ENCODE data around the gene PLCG2. TPM values are rescaled to one million over a fixed set of nuclear protein-coding genes. Genes with fewer than 3 reads are reported as not detected.

The PLCG2 gene
- total and polyA plus RNA-seq, 2 of the 8 experiments (the other 6 are each of a cell fraction or from before 2014, with no cell fraction given) = 6.1 to 6.9 TPM

DNA sequence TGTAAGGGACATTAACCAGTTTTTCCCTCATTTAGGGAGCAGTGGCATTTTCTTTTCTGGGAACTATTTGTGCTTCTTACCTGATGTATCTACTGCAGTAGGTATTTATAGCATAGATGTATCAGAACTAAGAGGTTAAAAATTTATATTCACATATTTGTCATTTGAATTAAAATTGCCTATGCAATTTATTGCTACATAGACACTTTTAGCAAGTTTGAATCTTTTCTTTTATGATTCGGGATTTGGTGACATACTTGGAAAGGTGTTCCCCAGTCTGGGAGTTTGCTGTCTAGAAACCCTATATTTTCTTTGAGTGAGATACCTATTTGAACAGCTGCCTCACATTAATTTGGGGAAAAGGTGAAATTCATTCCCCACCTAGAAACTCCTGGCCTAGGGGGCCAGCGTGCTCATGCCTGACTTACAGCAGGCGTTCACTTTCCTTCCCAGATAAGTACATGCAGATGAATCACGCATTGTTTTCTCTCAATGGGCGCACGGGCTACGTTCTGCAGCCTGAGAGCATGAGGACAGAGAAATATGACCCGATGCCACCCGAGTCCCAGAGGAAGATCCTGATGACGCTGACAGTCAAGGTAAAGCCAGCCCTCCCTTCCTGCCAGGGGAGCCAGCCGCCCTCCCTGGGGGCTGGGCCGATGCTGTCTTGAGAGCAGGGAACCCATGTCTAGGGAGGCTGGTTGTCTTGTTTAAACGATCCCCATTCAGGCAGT is 158.4 kb downstream of the PLCG2 start:
- Histone ChIP-seq H3K23ac (ENCODE audit: insufficient read length) (no peak overlapping the region), H2BK15ac (ENCODE audit: low read length) (peak overlapping the region; percentile 88; the same call in 1 of the 2 replicates), H3K79me1 (ENCODE audit: low read depth, low read length) (no peaks in the 10 kb centered on the region), H2BK120ac (replicated peaks; ENCODE audit: low read depth, low read length) (no peak overlapping the region), H3K14ac (ENCODE audit: insufficient read length) (no peak overlapping the region), H3K4me1 (replicated peaks in 1 of 4; ENCODE audit: control insufficient read depth in 3 of 4, insufficient read depth in 4 of 4, low read length in 3 of 4) (peaks cover 7 to 30% (median 20%) of the 10 kb centered on the region in 4 experiments), H3K23me2 (ENCODE audit: low read depth, low read length) (no peaks in the 10 kb centered on the region), H2AK5ac (ENCODE audit: low read depth, low read length) (no peak overlapping the region), H2BK5ac (ENCODE audit: low read depth, low read length) (no peak overlapping the region), H3K4me3 (ENCODE audit: extremely low read depth in 1 of 4, insufficient read depth in 2 of 4, low read depth in 3 of 4, low read length in 4 of 4) (no peak overlapping the region), H3K18ac (ENCODE audit: extremely low read depth, low read length) (no peak overlapping the region; the same call in 1 of the 2 replicates), H3K4ac (replicated peaks; ENCODE audit: insufficient read length, low read depth, low read length) (no peak overlapping the region), H3K79me2 (ENCODE audit: control insufficient read depth in 1 of 2, insufficient read depth in 2 of 2, low read length in 2 of 2) (no peaks in the 10 kb centered on the region), H2BK20ac (ENCODE audit: low read length) (no peak overlapping the region), H3K9me3 (ENCODE audit: insufficient read depth in 2 of 2, low read depth in 1 of 2, low read length in 1 of 2) (no peaks in the 10 kb centered on the region), H3K9ac (replicated peaks in 1 of 4; ENCODE audit: extremely low read depth in 1 of 4, low read depth in 3 of 4, low read length in 3 of 4) (no peak overlapping the region), H4K20me1 (replicated peaks in 1 of 2; ENCODE audit: control insufficient read depth in 1 of 2, insufficient read depth in 2 of 2, low read length in 2 of 2) (peaks cover 0 to 3% of the 10 kb centered on the region in 2 experiments), H3K36me3 (ENCODE audit: control insufficient read depth in 2 of 4, insufficient read depth in 4 of 4, low read length in 3 of 4) (no peaks in the 10 kb centered on the region; a peak in 2 of 8 replicates), H2BK12ac (ENCODE audit: low read depth, low read length) (peak overlapping the region; percentile 75; the same call in 1 of the 2 replicates), H3K56ac (replicated peaks; ENCODE audit: insufficient read length, low read depth, low read length) (no peak overlapping the region), H3K27ac (ENCODE audit: low read depth, low read length) (no peak overlapping the region), H4K8ac (ENCODE audit: extremely low read depth, insufficient read depth, low read length) (no peak overlapping the region), H4K91ac (replicated peaks; ENCODE audit: insufficient read length, low read length) (peak overlapping the region; percentile 35), H2AFZ (ENCODE audit: low read length) (no peak overlapping the region), H4K5ac (ENCODE audit: insufficient read length, low read depth, low read length) (no peak overlapping the region), H3K4me2 (ENCODE audit: insufficient read depth in 1 of 2, low read depth in 2 of 2, low read length in 2 of 2) (no peak overlapping the region), H3K27me3 (replicated peaks in 1 of 4; ENCODE audit: control insufficient read depth in 3 of 4, extremely low read depth in 1 of 4, insufficient read depth in 3 of 4, low read length in 3 of 4) (0 out of 7 replicates have a peak, but pooled peaks cover 0 to 2% (median 0%) of the 10 kb centered on the region in 4 experiments)
- ChIA-PET POLR2A (ENCODE audit: partially characterized antibody) (no interaction called here), CTCF (ENCODE audit: partially characterized antibody) (interaction anchor here (1.0 to 7.0 kb wide), 4 partner anchors 8 to 63 kb away, joined by 3 to 44 read pairs (median 4); no protein-coding TSS in a partner anchor)
- 80% methylated on average over 13 of the region's 13 CpGs; no CpG with 5 or more reads in 1 of the 2 experiments for WGBS, 2 experiments (ENCODE audit: extremely low coverage in 1 of 2, insufficient coverage in 1 of 2, insufficient read length in 1 of 2, insufficient replicate concordance in 2 of 2, low coverage in 1 of 2, low lambda C conversion rate in 2 of 2, missing lambda C conversion rate in 1 of 2)
- DNase-seq (ENCODE audit: low read depth in 1 of 2, low spot score in 2 of 2) (peak in 1 of 2 experiments; percentile 43), FAIRE-seq (no peak)
- TF ChIP-seq MAFK (IDR thresholded peaks at IDR 0.05; ENCODE audit: low read depth, low read length) (peak; percentile 9; the same call in 1 of the 2 replicates), HDAC6 (IDR thresholded peaks at IDR 0.05; ENCODE audit: low read depth, low read length) (no peak)
